ENCODE results near the gene SLC9A3.

Gene SLC9A3

DNA sequence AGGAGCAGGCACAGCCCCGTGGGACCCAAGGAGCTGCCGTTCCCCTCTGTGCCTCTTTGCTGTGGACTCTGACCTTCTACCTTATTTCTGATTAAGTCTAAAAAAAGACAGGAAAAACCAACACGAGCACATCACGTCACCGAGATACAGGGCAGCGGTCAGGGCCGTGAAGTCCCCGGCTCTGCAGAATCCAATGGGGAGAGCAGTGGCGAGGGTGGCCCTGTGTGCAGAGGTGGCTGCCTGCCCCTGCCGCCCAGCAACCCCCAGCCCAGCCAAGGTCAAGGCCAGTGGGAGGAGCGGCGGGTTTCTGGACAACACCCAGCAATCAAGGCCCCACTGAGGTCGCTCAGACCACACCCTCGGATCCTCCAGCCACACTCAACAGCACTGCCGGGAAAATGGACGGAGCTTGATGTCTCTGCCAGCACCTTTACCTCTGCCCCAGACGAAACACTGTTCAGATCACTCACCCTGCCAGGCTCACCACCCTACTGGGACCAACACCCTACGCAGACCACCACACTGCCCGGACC, 32.7 kb upstream of the SLC9A3 start:
- DNase-seq (ENCODE audit: low read depth, low spot score) = no peak
- in situ Hi-C loops (cut with HindIII; ENCODE audit: low sequenced_read_pairs) = no loop called here
- TF ChIP-seq CTCF (IDR thresholded peaks at IDR 0.05; ENCODE audit: low read depth, low read length) = no peak
- H3K4me3 ChIP-seq (ENCODE audit: low read depth, low read length) = no peak overlapping the region

DNA sequence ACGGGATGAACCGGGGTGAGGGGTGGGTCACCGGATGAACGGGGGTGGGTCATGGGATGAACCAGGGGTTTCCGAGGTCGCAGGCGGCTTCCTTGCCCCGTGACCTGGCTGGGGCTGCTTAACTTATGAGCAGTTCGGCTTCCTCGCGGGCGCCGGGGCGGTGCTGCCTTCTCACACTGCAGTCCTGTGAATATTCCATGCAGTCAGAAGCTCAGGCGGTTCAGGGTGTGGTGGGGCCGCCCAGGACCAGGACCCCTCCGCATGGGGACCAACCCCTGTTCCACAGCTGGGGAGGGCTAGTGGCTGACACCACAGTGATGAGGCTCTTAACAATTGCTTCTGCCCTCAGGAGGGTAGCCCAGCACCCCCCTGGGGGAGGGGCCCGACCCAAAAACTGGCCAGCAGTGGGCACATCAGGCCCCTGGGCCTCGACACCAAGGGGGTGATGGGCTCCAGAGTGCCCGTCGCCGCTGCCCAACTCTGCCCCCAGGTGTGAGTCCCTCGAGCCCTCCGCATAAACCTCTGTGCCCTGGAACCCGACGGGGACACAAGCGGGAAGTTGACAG, 30.9 kb upstream of the SLC9A3 start:
- H3K4me3 ChIP-seq (ENCODE audit: low read depth, low read length) = no peak overlapping the region
- TF ChIP-seq CTCF (IDR thresholded peaks at IDR 0.05; ENCODE audit: low read depth, low read length) = no peak
- in situ Hi-C loops (cut with HindIII; ENCODE audit: low sequenced_read_pairs) = no loop called here
- no peak for DNase-seq (ENCODE audit: low read depth, low spot score)

GRCh38 chr5:554284-554988, 30.2 kb upstream of the SLC9A3 start:
- DNase-seq (ENCODE audit: low read depth, low spot score) = no peak
- in situ Hi-C loops (cut with HindIII; ENCODE audit: low sequenced_read_pairs) = no loop called here
- H3K4me3 ChIP-seq (ENCODE audit: low read depth, low read length) = no peak overlapping the region
- no peak for TF ChIP-seq CTCF (IDR thresholded peaks at IDR 0.05; ENCODE audit: low read depth, low read length)

DNA sequence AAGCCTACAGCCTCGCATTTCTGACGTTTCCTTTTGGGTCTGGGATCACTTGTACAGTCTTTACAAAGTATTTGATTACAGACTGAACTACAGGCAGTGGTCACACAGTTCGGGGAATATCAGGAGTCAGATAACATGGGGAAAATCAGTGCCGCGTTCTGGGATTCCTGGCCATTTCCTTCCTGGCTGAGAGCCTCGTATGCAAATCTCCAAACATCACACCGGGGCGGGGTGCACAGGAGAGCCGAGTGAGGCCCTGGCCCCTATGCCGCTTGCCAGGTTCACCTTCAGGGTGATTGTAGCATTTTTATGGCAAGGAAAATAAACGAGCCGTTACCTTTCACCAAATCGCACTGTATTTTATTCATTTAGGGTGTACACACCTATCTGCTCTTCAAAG, 29.6 kb upstream of the SLC9A3 start:
- no peak for TF ChIP-seq CTCF (IDR thresholded peaks at IDR 0.05; ENCODE audit: low read depth, low read length)
- no peak for DNase-seq (ENCODE audit: low read depth, low spot score)
- in situ Hi-C loops (cut with HindIII; ENCODE audit: low sequenced_read_pairs) = no loop called here
- H3K4me3 ChIP-seq (ENCODE audit: low read depth, low read length) = no peak overlapping the region

DNA sequence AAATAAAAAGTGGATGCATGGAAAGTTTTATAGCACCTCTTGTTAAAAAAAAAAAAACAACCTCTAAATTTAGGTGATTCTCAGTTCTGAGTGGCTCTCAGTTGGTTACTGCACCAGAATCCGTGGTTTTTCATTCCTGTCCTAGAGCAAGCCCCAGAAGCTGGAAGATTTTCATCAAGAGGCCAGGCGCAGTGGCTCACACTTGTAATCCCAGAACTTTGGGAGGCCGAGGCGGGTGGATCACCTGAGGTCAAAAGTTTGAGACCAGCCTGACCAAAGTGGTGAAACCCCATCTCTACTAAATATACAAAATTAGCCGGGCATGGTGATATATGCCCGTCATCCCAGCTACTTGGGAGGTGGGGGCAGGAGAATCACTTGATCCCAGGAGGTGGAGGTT, 27.2 kb upstream of the SLC9A3 start:
- no peak for TF ChIP-seq CTCF (IDR thresholded peaks at IDR 0.05; ENCODE audit: low read depth, low read length)
- in situ Hi-C loops (cut with HindIII; ENCODE audit: low sequenced_read_pairs) = no loop called here
- H3K4me3 ChIP-seq (ENCODE audit: low read depth, low read length) = no peak overlapping the region
- no peak for DNase-seq (ENCODE audit: low read depth, low spot score)

DNA sequence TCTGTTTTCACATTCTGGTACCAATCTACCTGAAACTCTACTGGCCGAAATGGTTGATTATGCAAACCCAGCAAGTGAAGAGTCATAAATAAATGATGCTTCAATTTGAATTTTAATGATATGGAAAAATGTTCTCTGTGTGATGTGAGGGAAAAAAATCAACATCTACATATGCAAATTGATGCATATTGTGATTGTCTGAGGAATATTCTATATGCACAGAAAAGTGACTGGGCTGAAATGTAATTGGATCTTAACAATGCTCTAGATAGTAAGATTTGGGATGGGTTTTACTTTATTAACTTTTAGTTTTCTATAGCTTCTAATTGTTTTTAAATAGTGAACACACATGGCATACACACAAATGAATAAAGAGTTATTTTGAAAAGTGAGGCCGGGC, 25.0 kb upstream of the SLC9A3 start:
- no peak for TF ChIP-seq CTCF (IDR thresholded peaks at IDR 0.05; ENCODE audit: low read depth, low read length)
- no peak overlapping the region for H3K4me3 ChIP-seq (ENCODE audit: low read depth, low read length)
- DNase-seq (ENCODE audit: low read depth, low spot score) = no peak
- in situ Hi-C loops (cut with HindIII; ENCODE audit: low sequenced_read_pairs) = no loop called here
